ENCODE results near the gene IL18BP. TPM values are rescaled to one million over a fixed set of nuclear protein-coding genes. Genes with fewer than 3 reads are reported as not detected.

The IL18BP gene
- total and polyA plus RNA-seq, 9 of the 15 experiments (the other 6 are each of a cell fraction or from before 2014, with no cell fraction given): 0.34 to 9.4 (median 3.2) TPM

GRCh38 chr11:71995726-71996291, 2.9 kb upstream of the IL18BP start (continued):
- no peak for TF ChIP-seq U2AF1 (optimal IDR thresholded peaks at IDR 0.05; ENCODE audit: low read depth, low read length)
- TF ChIP-seq BRCA1 (IDR thresholded peaks at IDR 0.05): no peak
- no peak for TF ChIP-seq BRCA1 (CRISPR knock-in tag; IDR thresholded peaks at IDR 0.05)
- no peak for TF ChIP-seq ZNF584 (CRISPR knock-in tag; IDR thresholded peaks at IDR 0.05; ENCODE audit: low read depth)
- no peak for TF ChIP-seq E2F5 (CRISPR knock-in tag; IDR thresholded peaks at IDR 0.05)
- TF ChIP-seq SMARCA4 (IDR thresholded peaks at IDR 0.05): peak; percentile 92
- TF ChIP-seq CTBP1 (IDR thresholded peaks at IDR 0.05; ENCODE audit: borderline replicate concordance): peak; percentile 76; the same call in 1 of the 2 replicates
- TF ChIP-seq ELK1 (CRISPR knock-in tag; IDR thresholded peaks at IDR 0.05): no peak
- no peak for TF ChIP-seq ZNF696 (CRISPR knock-in tag; conservative IDR thresholded peaks at IDR 0.05)
- TF ChIP-seq ZBTB26 (CRISPR knock-in tag; IDR thresholded peaks at IDR 0.05): no peak
- TF ChIP-seq TCF7 (IDR thresholded peaks at IDR 0.05; ENCODE audit: borderline replicate concordance): no peak
- peak; percentile 44; the same call in 1 of the 2 replicates for TF ChIP-seq MAX (CRISPR knock-in tag; IDR thresholded peaks at IDR 0.05)
- no peak for TF ChIP-seq ZNF609 (CRISPR knock-in tag; IDR thresholded peaks at IDR 0.05; ENCODE audit: borderline replicate concordance)
- peak in 1 of 3 experiments; percentile 74 for TF ChIP-seq YY1 (IDR thresholded peaks at IDR 0.05; ENCODE audit: borderline replicate concordance in 1 of 3, control insufficient read depth in 1 of 3, extremely low read depth in 1 of 3, insufficient read depth in 3 of 3, insufficient read length in 1 of 3, insufficient replicate concordance in 2 of 3, low read depth in 1 of 3, low read length in 2 of 3)
- no peak for TF ChIP-seq MXD1 (CRISPR knock-in tag; IDR thresholded peaks at IDR 0.05; ENCODE audit: borderline replicate concordance, poor library complexity, severe bottlenecking)
- TF ChIP-seq ZNF766 (CRISPR knock-in tag; conservative IDR thresholded peaks at IDR 0.05): no peak
- TF ChIP-seq IFI16 (CRISPR knock-in tag; IDR thresholded peaks at IDR 0.05): no peak
- no peak for TF ChIP-seq ZNF79 (CRISPR knock-in tag; IDR thresholded peaks at IDR 0.05; ENCODE audit: low read depth)
- TF ChIP-seq RBM15 (IDR thresholded peaks at IDR 0.05; ENCODE audit: insufficient read depth, low read length): no peak
